HepG2 (cell line): ENCODE results near the gene TMEM141. TPM values are rescaled to one million over a fixed set of nuclear protein-coding genes. Genes with fewer than 3 reads are reported as not detected.
A peak's percentile ranks its signal among the peaks of the same experiment; 100 is the strongest.

Source experiments
- CHCHD3 ChIP-seq: sonication (generic); formaldehyde crosslinking; IDR thresholded peaks from 2 replicates; pipeline ENCODE4 v1.8.0; 2022; ENCODE audit warnings: mild to moderate bottlenecking, missing genetic modification reagents, moderate library complexity
- MAZ ChIP-seq, 2 experiments: sonication (generic) in 1 of 2; formaldehyde crosslinking in 1 of 2; IDR thresholded peaks; 2 replicates each; pipeline versions ENCODE4 v1.5.0 to v1.6.1; 2012 to 2020; ENCODE audit warnings: low read depth in 2 of 2, mild to moderate bottlenecking in 2 of 2, borderline replicate concordance in 1 of 2, improper control_type of control experiment in 1 of 2, low read length in 1 of 2, missing genetic modification reagents in 1 of 2, moderate library complexity in 1 of 2
- NR1H2 ChIP-seq: sonication (generic); formaldehyde crosslinking; IDR thresholded peaks from 2 replicates; pipeline ENCODE4 v1.8.1; 2022; ENCODE audit warnings: low read depth, missing genetic modification reagents, borderline replicate concordance
- NR2F2 ChIP-seq: IDR thresholded peaks from 2 replicates; pipeline ENCODE4 v1.6.1; 2012; ENCODE audit warnings: low read depth, inconsistent platforms, borderline replicate concordance
- RORA ChIP-seq: sonication (generic); formaldehyde crosslinking; IDR thresholded peaks from 2 replicates; pipeline ENCODE4 v1.5.0; 2020; ENCODE audit warnings: mild to moderate bottlenecking, missing genetic modification reagents, moderate library complexity
- RXRA ChIP-seq: sonication (generic); formaldehyde crosslinking; IDR thresholded peaks from 2 replicates; pipeline ENCODE4 v1.5.1; 2020; ENCODE audit warnings: missing genetic modification reagents
- SATB2 ChIP-seq: sonication (generic); formaldehyde crosslinking; IDR thresholded peaks from 2 replicates; pipeline ENCODE4 v1.5.0; 2020; ENCODE audit warnings: missing genetic modification reagents
- SRY ChIP-seq: sonication (generic); formaldehyde crosslinking; IDR thresholded peaks from 2 replicates; pipeline ENCODE4 v1.8.0; 2022; ENCODE audit warnings: mild to moderate bottlenecking, missing genetic modification reagents
- YEATS4 ChIP-seq: sonication (generic); formaldehyde crosslinking; IDR thresholded peaks from 2 replicates; pipeline ENCODE4 v1.4.0; 2020; ENCODE audit warnings: missing genetic modification reagents, borderline replicate concordance
- ZNF10 ChIP-seq: sonication (generic); formaldehyde crosslinking; IDR thresholded peaks from 2 replicates; pipeline ENCODE4 v1.4.0; 2020; ENCODE audit warnings: mild to moderate bottlenecking, low read depth, missing genetic modification reagents, borderline replicate concordance
- ZNF234 ChIP-seq: sonication (generic); formaldehyde crosslinking; conservative IDR thresholded peaks from 2 replicates; pipeline ENCODE4 v1.5.1; 2020; ENCODE audit warnings: mild to moderate bottlenecking, missing genetic modification reagents
- ZNF329 ChIP-seq: sonication (generic); formaldehyde crosslinking; IDR thresholded peaks from 2 replicates; pipeline ENCODE4 v1.9.0; 2021; ENCODE audit warnings: low read depth, mild to moderate bottlenecking, missing genetic modification reagents
- ZNF468 ChIP-seq: sonication (generic); formaldehyde crosslinking; IDR thresholded peaks from 2 replicates; pipeline ENCODE4 v1.8.0; 2022; ENCODE audit warnings: mild to moderate bottlenecking, moderate library complexity, missing genetic modification reagents
- ZNF550 ChIP-seq: sonication (generic); formaldehyde crosslinking; IDR thresholded peaks from 2 replicates; pipeline ENCODE4 v1.4.0; 2020; ENCODE audit warnings: mild to moderate bottlenecking, missing genetic modification reagents, borderline replicate concordance
- polyA plus RNA-seq, 8 experiments: library from polyadenylated mRNA; depleted of rRNA in 3 of 8; stranded (reverse) in 7 of 8; unstranded in 1 of 8; fragments of >200 nt; fragmentation: Illumina TruSeq in 4 of 8; extraction: Trizol in 4 of 8; gene quantifications; 2 replicates each; pipeline versions ENCODE4 v1.2.1 to v1.2.3, GENCODE V29; 2011 to 2016; ENCODE audit warnings: low read depth in 4 of 8, missing spikeins in 1 of 8, mixed read lengths in 1 of 8; ENCODE audit not compliant: insufficient read depth in 1 of 8
- total RNA-seq, 5 experiments: library from RNA; depleted of rRNA; stranded (reverse); fragments of >200 nt; fragmentation: Illumina TruSeq; extraction: Trizol; gene quantifications; 2 replicates each; pipeline ENCODE4 v1.2.3, GENCODE V29; 2016; ENCODE audit warnings: low read depth in 1 of 5
- TF ChIP-seq, protein P1 (sequence below), 2 experiments: sonication (generic) in 1 of 2; formaldehyde crosslinking in 1 of 2; IDR thresholded peaks; 2 replicates each; pipeline versions ENCODE4 v1.4.0 to v1.6.1; 2016 to 2020; ENCODE audit warnings: borderline replicate concordance in 1 of 2, low read depth in 1 of 2, mild to moderate bottlenecking in 1 of 2, missing genetic modification reagents in 1 of 2
- TF ChIP-seq, protein P2 (sequence below): IDR thresholded peaks from 2 replicates; pipeline ENCODE4 v1.6.1; 2012; ENCODE audit warnings: low read length, improper control_type of control experiment
- TF ChIP-seq, protein P3 (sequence below): sonication (generic); formaldehyde crosslinking; IDR thresholded peaks from 2 replicates; pipeline ENCODE4 v1.4.0; 2020; ENCODE audit warnings: missing genetic modification reagents
- TF ChIP-seq, protein P4 (sequence below): IDR thresholded peaks from 2 replicates; pipeline ENCODE4 v1.6.1; 2016; ENCODE audit warnings: low read depth

Gene TMEM141
- total and polyA plus RNA-seq, 2 of the 13 experiments (the other 11 are each of a cell fraction or from before 2014, with no cell fraction given), result 81.0 to 202 TPM

DNA sequence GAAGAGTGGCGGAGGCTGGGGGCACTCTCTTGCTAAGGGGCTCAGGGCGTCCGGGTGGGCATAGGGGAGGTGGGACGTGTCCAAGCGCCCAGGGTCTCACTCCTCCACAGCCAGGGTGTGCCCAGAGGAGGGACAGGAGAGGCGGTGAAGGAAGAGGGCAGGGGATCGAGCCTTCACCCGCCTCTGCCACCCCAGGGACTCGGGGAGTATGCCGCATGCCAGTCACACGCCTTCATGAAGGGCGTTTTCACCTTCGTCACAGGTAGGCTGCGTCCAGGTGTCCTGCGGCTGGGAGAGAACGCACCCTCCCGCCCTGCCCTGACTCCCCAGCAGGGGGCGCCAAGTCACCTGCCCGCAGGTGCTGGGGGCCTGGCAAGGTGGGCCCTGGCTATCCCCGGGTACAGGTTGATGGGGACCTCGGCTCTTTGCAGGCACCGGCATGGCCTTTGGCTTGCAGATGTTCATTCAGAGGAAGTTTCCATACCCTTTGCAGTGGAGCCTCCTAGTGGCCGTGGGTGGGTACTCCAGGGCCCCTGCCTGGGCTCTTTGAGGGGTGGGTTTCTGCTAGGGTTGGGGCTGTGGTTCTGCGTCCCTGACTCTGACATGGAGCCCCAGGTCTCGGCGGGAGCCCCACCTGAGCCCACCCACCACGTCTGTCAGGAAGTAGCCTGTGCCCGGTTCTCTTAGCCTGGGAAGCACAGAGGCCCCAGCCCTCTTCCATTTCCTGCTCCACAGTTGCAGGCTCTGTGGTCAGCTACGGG, 552 bp downstream of the TMEM141 start (continued):
- TF ChIP-seq, protein P1, sequence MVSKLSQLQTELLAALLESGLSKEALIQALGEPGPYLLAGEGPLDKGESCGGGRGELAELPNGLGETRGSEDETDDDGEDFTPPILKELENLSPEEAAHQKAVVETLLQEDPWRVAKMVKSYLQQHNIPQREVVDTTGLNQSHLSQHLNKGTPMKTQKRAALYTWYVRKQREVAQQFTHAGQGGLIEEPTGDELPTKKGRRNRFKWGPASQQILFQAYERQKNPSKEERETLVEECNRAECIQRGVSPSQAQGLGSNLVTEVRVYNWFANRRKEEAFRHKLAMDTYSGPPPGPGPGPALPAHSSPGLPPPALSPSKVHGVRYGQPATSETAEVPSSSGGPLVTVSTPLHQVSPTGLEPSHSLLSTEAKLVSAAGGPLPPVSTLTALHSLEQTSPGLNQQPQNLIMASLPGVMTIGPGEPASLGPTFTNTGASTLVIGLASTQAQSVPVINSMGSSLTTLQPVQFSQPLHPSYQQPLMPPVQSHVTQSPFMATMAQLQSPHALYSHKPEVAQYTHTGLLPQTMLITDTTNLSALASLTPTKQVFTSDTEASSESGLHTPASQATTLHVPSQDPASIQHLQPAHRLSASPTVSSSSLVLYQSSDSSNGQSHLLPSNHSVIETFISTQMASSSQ (IDR thresholded peaks at IDR 0.05; ENCODE audit: low read depth), result no peak
- TF ChIP-seq, protein P1 (CRISPR knock-in tag; IDR thresholded peaks at IDR 0.05; ENCODE audit: borderline replicate concordance), result no peak; the same call in 1 of the 2 replicates
- TF ChIP-seq CHCHD3 (CRISPR knock-in tag) (peak; percentile 21; the same call in 1 of the 2 replicates), SATB2 (no peak), MAZ (IDR thresholded peaks at IDR 0.05; ENCODE audit: borderline replicate concordance, low read depth, low read length) (no peak), MAZ (CRISPR knock-in tag; IDR thresholded peaks at IDR 0.05; ENCODE audit: low read depth) (no peak; the same call in 1 of the 2 replicates), YEATS4 (CRISPR knock-in tag) (no peak), ZNF329 (CRISPR knock-in tag) (no peak), ZNF10 (no peak), RXRA (CRISPR knock-in tag) (no peak; the same call in 1 of the 2 replicates), RORA (CRISPR knock-in tag) (no peak), ZNF550 (CRISPR knock-in tag) (no peak), SRY (peak; percentile 58; the same call in 1 of the 2 replicates), ZNF468 (no peak), ZNF234 (CRISPR knock-in tag) (no peak), NR2F2 (no peak), NR1H2 (CRISPR knock-in tag) (no peak)
- TF ChIP-seq, protein P2, sequence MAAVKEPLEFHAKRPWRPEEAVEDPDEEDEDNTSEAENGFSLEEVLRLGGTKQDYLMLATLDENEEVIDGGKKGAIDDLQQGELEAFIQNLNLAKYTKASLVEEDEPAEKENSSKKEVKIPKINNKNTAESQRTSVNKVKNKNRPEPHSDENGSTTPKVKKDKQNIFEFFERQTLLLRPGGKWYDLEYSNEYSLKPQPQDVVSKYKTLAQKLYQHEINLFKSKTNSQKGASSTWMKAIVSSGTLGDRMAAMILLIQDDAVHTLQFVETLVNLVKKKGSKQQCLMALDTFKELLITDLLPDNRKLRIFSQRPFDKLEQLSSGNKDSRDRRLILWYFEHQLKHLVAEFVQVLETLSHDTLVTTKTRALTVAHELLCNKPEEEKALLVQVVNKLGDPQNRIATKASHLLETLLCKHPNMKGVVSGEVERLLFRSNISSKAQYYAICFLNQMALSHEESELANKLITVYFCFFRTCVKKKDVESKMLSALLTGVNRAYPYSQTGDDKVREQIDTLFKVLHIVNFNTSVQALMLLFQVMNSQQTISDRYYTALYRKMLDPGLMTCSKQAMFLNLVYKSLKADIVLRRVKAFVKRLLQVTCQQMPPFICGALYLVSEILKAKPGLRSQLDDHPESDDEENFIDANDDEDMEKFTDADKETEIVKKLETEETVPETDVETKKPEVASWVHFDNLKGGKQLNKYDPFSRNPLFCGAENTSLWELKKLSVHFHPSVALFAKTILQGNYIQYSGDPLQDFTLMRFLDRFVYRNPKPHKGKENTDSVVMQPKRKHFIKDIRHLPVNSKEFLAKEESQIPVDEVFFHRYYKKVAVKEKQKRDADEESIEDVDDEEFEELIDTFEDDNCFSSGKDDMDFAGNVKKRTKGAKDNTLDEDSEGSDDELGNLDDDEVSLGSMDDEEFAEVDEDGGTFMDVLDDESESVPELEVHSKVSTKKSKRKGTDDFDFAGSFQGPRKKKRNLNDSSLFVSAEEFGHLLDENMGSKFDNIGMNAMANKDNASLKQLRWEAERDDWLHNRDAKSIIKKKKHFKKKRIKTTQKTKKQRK, result no peak
- TF ChIP-seq, protein P3, sequence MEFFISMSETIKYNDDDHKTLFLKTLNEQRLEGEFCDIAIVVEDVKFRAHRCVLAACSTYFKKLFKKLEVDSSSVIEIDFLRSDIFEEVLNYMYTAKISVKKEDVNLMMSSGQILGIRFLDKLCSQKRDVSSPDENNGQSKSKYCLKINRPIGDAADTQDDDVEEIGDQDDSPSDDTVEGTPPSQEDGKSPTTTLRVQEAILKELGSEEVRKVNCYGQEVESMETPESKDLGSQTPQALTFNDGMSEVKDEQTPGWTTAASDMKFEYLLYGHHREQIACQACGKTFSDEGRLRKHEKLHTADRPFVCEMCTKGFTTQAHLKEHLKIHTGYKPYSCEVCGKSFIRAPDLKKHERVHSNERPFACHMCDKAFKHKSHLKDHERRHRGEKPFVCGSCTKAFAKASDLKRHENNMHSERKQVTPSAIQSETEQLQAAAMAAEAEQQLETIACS (CRISPR knock-in tag), result no peak
- TF ChIP-seq, protein P4, sequence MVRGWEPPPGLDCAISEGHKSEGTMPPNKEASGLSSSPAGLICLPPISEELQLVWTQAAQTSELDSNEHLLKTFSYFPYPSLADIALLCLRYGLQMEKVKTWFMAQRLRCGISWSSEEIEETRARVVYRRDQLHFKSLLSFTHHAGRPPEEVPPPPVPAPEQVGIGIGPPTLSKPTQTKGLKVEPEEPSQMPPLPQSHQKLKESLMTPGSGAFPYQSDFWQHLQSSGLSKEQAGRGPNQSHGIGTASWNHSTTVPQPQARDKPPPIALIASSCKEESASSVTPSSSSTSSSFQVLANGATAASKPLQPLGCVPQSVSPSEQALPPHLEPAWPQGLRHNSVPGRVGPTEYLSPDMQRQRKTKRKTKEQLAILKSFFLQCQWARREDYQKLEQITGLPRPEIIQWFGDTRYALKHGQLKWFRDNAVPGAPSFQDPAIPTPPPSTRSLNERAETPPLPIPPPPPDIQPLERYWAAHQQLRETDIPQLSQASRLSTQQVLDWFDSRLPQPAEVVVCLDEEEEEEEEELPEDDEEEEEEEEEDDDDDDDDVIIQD, result no peak
